Measurements from ENCODE around the gene GARIN5B. TPM values are rescaled to one million over a fixed set of nuclear protein-coding genes. Genes with fewer than 3 reads are reported as not detected.

The GARIN5B gene
- total and polyA plus RNA-seq, 2 of the 4 experiments (the other 2 are of a cell fraction) = not detected

DNA sequence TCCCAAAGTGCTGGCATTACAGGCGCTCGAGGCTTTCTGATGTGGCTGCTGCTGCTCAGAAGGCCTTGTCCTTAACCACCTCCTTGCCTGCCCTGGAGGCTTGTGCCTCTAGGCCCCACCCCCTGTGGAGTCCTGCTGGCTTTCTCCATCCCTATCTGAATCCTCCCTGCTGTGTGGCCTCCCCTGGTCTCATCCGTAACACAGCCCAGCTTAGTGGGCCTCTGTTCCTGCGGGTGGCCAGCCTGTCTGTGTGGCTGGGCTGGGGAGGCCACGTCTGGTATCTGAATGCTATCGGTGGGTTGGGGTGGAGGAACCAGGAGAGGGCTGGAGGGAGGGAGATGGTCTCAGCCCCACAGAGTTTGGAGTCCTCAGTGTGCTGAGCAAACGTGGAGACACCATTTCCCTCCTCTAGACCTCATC, 27.4 kb upstream of the GARIN5B start:
- H3K27me3 ChIP-seq (ENCODE audit: control insufficient read depth, insufficient read depth, low read length) = no peaks in the 10 kb centered on the region
- H3K14ac ChIP-seq (replicated peaks; ENCODE audit: low read depth, low read length) = no peak overlapping the region
- no peak overlapping the region for H2AK5ac ChIP-seq (ENCODE audit: low read depth, low read length)
- H2BK120ac ChIP-seq (ENCODE audit: low read depth, low read length) = no peak overlapping the region
- no peak overlapping the region for H4K5ac ChIP-seq (ENCODE audit: low read depth, low read length)
- peaks cover 48% of the 10 kb centered on the region for H3K36me3 ChIP-seq (ENCODE audit: control insufficient read depth, insufficient read depth, low read length)
- H3K4ac ChIP-seq (ENCODE audit: low read depth, low read length) = no peak overlapping the region
- POLR2A ChIA-PET (ENCODE audit: unreplicated experiment) = interaction anchor here (0.5 to 1.3 kb wide), 2 partner anchors 17 to 23 kb away, joined by 3 read pairs; no protein-coding TSS in a partner anchor
- no peak for TF ChIP-seq MXI1 (IDR thresholded peaks at IDR 0.05; ENCODE audit: borderline replicate concordance, low read depth, low read length)
- TF ChIP-seq SMC3 (IDR thresholded peaks at IDR 0.05; ENCODE audit: low read depth, low read length) = no peak
- TF ChIP-seq CHD1 (IDR thresholded peaks at IDR 0.05; ENCODE audit: low read depth, low read length) = no peak
- TF ChIP-seq RCOR1 (IDR thresholded peaks at IDR 0.05; ENCODE audit: insufficient replicate concordance, low read length) = no peak
- TF ChIP-seq MAFK (IDR thresholded peaks at IDR 0.05; ENCODE audit: low read depth, low read length) = no peak
- peak overlapping the region; percentile 60; the same call in 1 of the 2 replicates for H3K23ac ChIP-seq (ENCODE audit: low read depth, low read length)
- peaks cover 19 to 63% of the 10 kb centered on the region in 2 experiments for H3K79me1 ChIP-seq (ENCODE audit: low read depth in 1 of 2, low read length in 2 of 2)
- no peak overlapping the region for H3K4me2 ChIP-seq (ENCODE audit: low read depth, low read length)
- no peak overlapping the region for H2AK9ac ChIP-seq (replicated peaks; ENCODE audit: low read depth, low read length, poor library complexity)
- H3K9me3 ChIP-seq (ENCODE audit: control insufficient read depth, insufficient read depth, low read length) = no peaks in the 10 kb centered on the region
- DNase-seq = no peak
- BruUV-seq (replicated peaks) = no TSS peak
- H3K27ac ChIP-seq (ENCODE audit: insufficient read depth, low read length) = no peak overlapping the region
- WGBS, 2 experiments (ENCODE audit: extremely low coverage in 2 of 2, insufficient read length in 1 of 2) = 82% methylated on average over 2 of the region's 7 CpGs; no CpG with 5 or more reads in 1 of the 2 experiments
- peaks cover 75% of the 10 kb centered on the region for H4K20me1 ChIP-seq (ENCODE audit: insufficient read depth, low read length)
- H2AFZ ChIP-seq (replicated peaks; ENCODE audit: low read length, poor library complexity) = no peak overlapping the region
- H2BK15ac ChIP-seq (ENCODE audit: low read depth, low read length) = no peak overlapping the region
- no peak overlapping the region for H4K91ac ChIP-seq (ENCODE audit: insufficient read depth, low read depth, low read length)
- no peak for ATAC-seq (ENCODE audit: low read depth)
- H4K8ac ChIP-seq (ENCODE audit: low read depth in 2 of 2, low read length in 2 of 2) = peak overlapping the region in 1 of 2 experiments; percentile 14; a peak in 1 of 4 replicates
- peaks cover 31% of the 10 kb centered on the region for H3K9me1 ChIP-seq (ENCODE audit: insufficient read depth, low read length)
- H3K56ac ChIP-seq (ENCODE audit: extremely low read depth, insufficient read depth, low read length) = no peak overlapping the region
- H2BK5ac ChIP-seq (ENCODE audit: low read depth, low read length, poor library complexity, severe bottlenecking) = no peak overlapping the region
- no peak overlapping the region for H3K9ac ChIP-seq (ENCODE audit: low read depth, low read length)
- no peak overlapping the region for H2BK20ac ChIP-seq (ENCODE audit: low read depth, low read length)
- CTCF ChIA-PET = no interaction called here
- H3K18ac ChIP-seq (ENCODE audit: low read depth, low read length) = no peak overlapping the region
- intact Hi-C loops (cut with micrococcal nuclease) (no loop called here), dilution Hi-C loops (cut with HindIII; ENCODE audit: low sequenced_read_pairs, unreplicated experiment) (no loop called here), in situ Hi-C loops (cut with MboI; ENCODE audit: low sequenced_read_pairs) (no loop called here)
- H3K4me3 ChIP-seq (ENCODE audit: insufficient read depth, low read depth, low read length) = no peak overlapping the region
- H3K4me1 ChIP-seq (ENCODE audit: control insufficient read depth, insufficient read depth, low read length) = peaks cover 36% of the 10 kb centered on the region
